Right lobe of liver (tissue), 6 donors: ENCODE data around the gene GNG14. TPM values are rescaled to one million over a fixed set of nuclear protein-coding genes. Genes with fewer than 3 reads are reported as not detected.
A peak's percentile ranks its signal among the peaks of the same experiment; 100 is the strongest.

Experiments
- ATAC-seq, 4 donors: fragments of 200-7000 bp; cut with Tn5 transposase; one replicate each; pipeline ENCODE4 v1.9.1; 2020; ENCODE audit warnings: mild to moderate bottlenecking in 4 of 4, moderate library complexity in 4 of 4
- DNase-seq, 3 donors: peaks; one replicate each; pipeline ENCODE4 v3.0.0-alpha.2; 2020
- H3K27ac ChIP-seq, 3 donors: fragments of 200-600 bp; one replicate each; pipeline ENCODE4 v1.8.0; 2022
- H3K27me3 ChIP-seq, 2 donors: fragments of 200-600 bp; one replicate each; pipeline ENCODE4 v1.8.0; 2022
- H3K36me3 ChIP-seq, 4 donors: fragments of 200-600 bp; sonication (generic) in 1 of 4; one replicate each; pipeline versions ENCODE4 v1.5.1 to v1.8.0; 2017 to 2022; ENCODE audit warnings: control low read depth in 1 of 4
- H3K4me1 ChIP-seq, 4 donors: fragments of 200-600 bp; sonication (generic) in 1 of 4; one replicate each; pipeline versions ENCODE4 v1.5.1 to v1.8.0; 2017 to 2022; ENCODE audit warnings: control low read depth in 1 of 4
- H3K4me3 ChIP-seq, 3 donors: fragments of 200-600 bp; one replicate each; pipeline ENCODE4 v1.8.0; 2022
- H3K9me3 ChIP-seq, 4 donors: fragments of 200-600 bp; sonication (generic) in 1 of 4; one replicate each; pipeline versions ENCODE4 v1.5.1 to v1.8.0; 2017 to 2022; ENCODE audit warnings: control low read depth in 1 of 4
- CTCF ChIP-seq, 4 donors: fragments of 200-600 bp in 3 of 4; fragments of 450-650 bp in 1 of 4; IDR thresholded peaks; one replicate each; pipeline versions ENCODE4 v1.5.1 to v1.8.0; 2016 to 2022; ENCODE audit warnings: antibody characterized with exemption in 4 of 4, mild to moderate bottlenecking in 2 of 4
- POLR2A ChIP-seq: fragments of 450-650 bp; IDR thresholded peaks from one replicate; pipeline ENCODE4 v1.6.1; 2017; ENCODE audit warnings: antibody characterized with exemption, mild to moderate bottlenecking
- WGBS: methylation state at CpG from one replicate; pipeline ENCODE4 v1.1.6; 2018; ENCODE audit warnings: low coverage, low lambda C conversion rate; ENCODE audit not compliant: insufficient coverage; ENCODE audit errors: missing lambda C conversion rate; 5-methylcytosine and 5-hydroxymethylcytosine counted together
- intact Hi-C, 2 donors: fragments of 100-400 bp; cut with DNase I; formaldehyde crosslinking; loops; one replicate each; pipeline versions ENCODE4 v1.11.2 to v1.14.1; 2022
- total RNA-seq, 6 experiments: library from RNA; depleted of rRNA in 2 of 6; stranded (reverse); fragments of >200 nt in 2 of 6; fragmentation: NEBNext Ultra II Directional in 3 of 6; extraction: Animal tissue kit (Norgen Biotek cat#: 25700) in 3 of 6; gene quantifications; one replicate each; pipeline versions ENCODE4 v1.1.0 to v1.2.4, GENCODE V29; 2016 to 2023
- donor health status: DM: no; HTN: yes; CAD: no.
- donor health status: DM: no; HTN: no; CAD: no.
- donor health status: DM: no; HTN: no; CAD: no.
- donor health status: DM: no; HTN: yes; CAD: no.
- donor health status: DM: no; HTN: yes; CAD: no.

The GNG14 gene
- total RNA-seq, 6 experiments from 2014 or later, result not detected

DNA sequence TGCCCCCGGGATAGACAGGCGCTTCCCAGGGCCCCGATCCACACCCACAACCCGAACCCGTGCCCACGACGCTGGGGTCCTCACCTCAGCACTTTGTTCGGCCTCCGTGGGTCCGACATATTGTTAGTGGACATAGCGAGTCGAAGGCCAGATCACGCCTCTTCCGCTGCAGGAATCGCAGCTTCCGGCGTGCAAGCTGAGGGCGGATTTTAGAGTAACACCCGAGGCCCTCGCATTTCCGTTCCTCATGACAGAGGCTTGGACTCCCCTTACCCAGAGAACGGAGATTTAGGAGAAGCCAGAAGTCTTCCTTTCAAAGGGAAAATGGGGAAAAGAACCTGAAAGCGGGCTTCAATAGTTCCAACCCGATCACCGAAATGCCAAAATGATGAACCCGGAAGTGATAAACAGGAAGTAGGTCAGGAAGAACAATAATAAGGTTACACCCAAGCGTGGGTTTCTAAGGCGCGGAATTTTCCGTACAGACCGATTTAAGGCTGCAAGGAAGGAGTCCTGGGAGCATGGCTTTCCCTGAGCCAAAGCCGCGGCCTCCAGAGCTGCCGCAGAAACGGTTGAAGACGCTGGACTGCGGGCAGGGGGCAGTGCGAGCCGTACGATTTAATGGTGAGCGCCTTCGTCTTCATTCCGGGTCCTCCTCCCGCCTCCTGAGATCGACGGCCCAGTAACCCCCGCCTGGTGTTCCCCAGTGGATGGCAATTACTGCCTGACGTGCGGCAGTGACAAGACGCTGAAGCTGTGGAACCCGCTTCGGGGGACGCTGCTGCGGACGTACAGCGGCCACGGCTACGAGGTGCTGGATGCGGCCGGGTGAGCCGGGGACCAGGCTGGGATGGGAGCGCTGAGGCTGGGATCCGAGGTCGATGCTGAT lies 18.3 kb upstream of the GNG14 start:
- TF ChIP-seq CTCF (IDR thresholded peaks at IDR 0.05) (no peak), POLR2A (peak; percentile 5)
- no peaks in the 10 kb centered on the region for H3K27me3 ChIP-seq
- no peaks in the 10 kb centered on the region for H3K9me3 ChIP-seq
- WGBS, result 0% methylated on average over 23 of the region's 64 CpGs
- H3K4me1 ChIP-seq, result peaks cover 0 to 28% (median 12%) of the 10 kb centered on the region in 4 donors
- peak overlapping the region; percentile 86 to 96 (median 93) for H3K27ac ChIP-seq
- DNase-seq (peak; percentile 77 to 84 (median 83)), ATAC-seq (peak; percentile 69 to 78 (median 72))
- peaks cover 0 to 19% (median 5%) of the 10 kb centered on the region in 4 donors for H3K36me3 ChIP-seq
- intact Hi-C loops, result loop anchor here (5.0 to 10.0 kb wide), 2 partner anchors 105 to 107 kb away; no protein-coding TSS in a partner anchor
- H3K4me3 ChIP-seq, result peak overlapping the region; percentile 55 to 83 (median 63)

DNA sequence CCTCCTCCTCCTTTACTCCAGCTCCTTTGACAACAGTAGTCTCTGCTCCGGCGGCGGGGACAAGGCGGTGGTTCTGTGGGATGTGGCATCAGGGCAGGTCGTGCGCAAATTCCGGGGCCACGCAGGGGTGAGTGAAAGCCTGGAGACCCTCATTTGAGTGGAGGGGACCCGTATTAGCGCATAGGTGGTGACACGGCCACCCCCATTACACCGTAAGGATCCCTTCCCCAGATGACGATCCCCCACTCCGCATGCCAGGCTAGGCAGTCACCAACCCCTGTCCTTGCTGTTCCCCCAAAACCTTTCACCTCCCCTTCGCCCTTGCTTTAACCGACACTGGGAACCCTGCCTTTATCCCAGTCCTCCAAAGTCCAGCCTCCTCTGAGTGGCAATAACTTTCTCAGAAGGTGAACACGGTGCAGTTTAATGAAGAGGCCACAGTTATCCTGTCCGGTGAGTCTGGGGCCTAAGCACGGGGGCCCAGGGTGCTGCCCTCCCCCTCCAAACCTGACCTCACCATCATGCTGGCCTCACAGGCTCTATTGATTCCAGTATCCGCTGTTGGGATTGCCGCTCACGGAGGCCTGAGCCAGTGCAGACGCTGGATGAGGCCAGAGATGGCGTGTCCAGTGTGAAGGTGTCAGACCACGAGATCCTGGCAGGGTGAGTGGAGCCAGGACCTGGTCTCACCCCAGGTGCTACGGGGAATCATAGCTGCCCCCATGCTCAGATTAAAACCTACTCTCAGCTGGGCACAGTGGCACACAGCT lies 17.5 kb upstream of the GNG14 start:
- Histone ChIP-seq H3K4me1 (peaks cover 0 to 28% (median 12%) of the 10 kb centered on the region in 4 donors), H3K36me3 (peaks cover 0 to 27% (median 7%) of the 10 kb centered on the region in 4 donors), H3K27ac (peak overlapping the region in 2 of 3 donors; percentile 86 to 96), H3K9me3 (no peaks in the 10 kb centered on the region), H3K27me3 (no peaks in the 10 kb centered on the region), H3K4me3 (peak overlapping the region; percentile 55 to 83 (median 63))
- DNase-seq, result no peak
- no peak for ATAC-seq
- no peak for TF ChIP-seq CTCF (IDR thresholded peaks at IDR 0.05)
- no peak for TF ChIP-seq POLR2A
- intact Hi-C loops, result loop anchor here in 1 of 2 donors (5.0 kb wide), 1 partner anchor 108 kb away; no protein-coding TSS in a partner anchor
- WGBS, result 56% methylated on average over 7 of the region's 26 CpGs

DNA sequence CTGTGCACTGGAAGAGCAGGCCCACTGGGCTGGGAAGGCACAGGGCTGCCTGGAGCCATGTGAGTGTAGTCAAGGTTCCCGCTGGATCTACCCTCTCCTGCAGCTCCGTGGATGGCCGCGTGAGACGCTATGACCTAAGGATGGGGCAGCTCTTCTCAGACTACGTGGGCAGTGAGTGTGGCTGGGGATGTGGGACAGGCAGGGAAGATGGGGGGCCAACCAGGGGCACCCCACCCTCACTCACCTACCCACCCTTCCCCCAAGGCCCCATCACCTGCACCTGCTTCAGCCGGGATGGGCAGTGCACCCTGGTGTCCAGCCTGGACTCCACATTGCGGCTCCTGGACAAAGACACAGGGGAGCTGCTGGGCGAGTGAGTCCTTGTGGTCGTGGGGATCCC lies 15.1 kb upstream of the GNG14 start:
- DNase-seq, result no peak
- Histone ChIP-seq H3K9me3 (no peaks in the 10 kb centered on the region), H3K4me1 (peaks cover 0 to 26% (median 7%) of the 10 kb centered on the region in 4 donors), H3K27ac (no peak overlapping the region), H3K36me3 (peaks cover 0 to 46% (median 20%) of the 10 kb centered on the region in 4 donors), H3K4me3 (no peak overlapping the region), H3K27me3 (no peaks in the 10 kb centered on the region)
- WGBS, result no CpG with 5 or more reads among the region's 10 CpGs
- intact Hi-C loops, result loop anchor here in 1 of 2 donors (5.0 kb wide), 1 partner anchor 110 kb away; no protein-coding TSS in a partner anchor
- ATAC-seq, result no peak
- TF ChIP-seq CTCF (IDR thresholded peaks at IDR 0.05) (no peak), POLR2A (no peak)

GRCh38 chr19:12675399-12675798 lies 12.4 kb upstream of the GNG14 start:
- TF ChIP-seq CTCF (IDR thresholded peaks at IDR 0.05), result no peak
- TF ChIP-seq POLR2A, result no peak
- 93% methylated on average over 5 of the region's 10 CpGs for WGBS
- Histone ChIP-seq H3K9me3 (no peaks in the 10 kb centered on the region), H3K36me3 (peaks cover 0 to 66% (median 26%) of the 10 kb centered on the region in 4 donors), H3K4me1 (peaks cover 0 to 24% (median 0%) of the 10 kb centered on the region in 4 donors), H3K27me3 (no peaks in the 10 kb centered on the region), H3K4me3 (no peak overlapping the region), H3K27ac (no peak overlapping the region)
- DNase-seq (no peak), ATAC-seq (no peak)
- intact Hi-C loops, result no loop called here
